Keratinocyte (primary cell): ENCODE data around the gene KCNJ16. TPM values are rescaled to one million over a fixed set of nuclear protein-coding genes. Genes with fewer than 3 reads are reported as not detected.

ENCODE experiments used
- DNase-seq: peaks from one replicate; pipeline ENCODE4 v3.0.0-alpha.2; 2011; ENCODE audit warnings: low read depth, missing footprints, low spot score
- FAIRE-seq: peaks from 2 replicates; lab custom pipeline; 2011; peaks lifted over from hg19 to GRCh38; lab: Jason Lieb, UNC
- H2AFZ ChIP-seq: 2 replicates; pipeline ENCODE4 v1.6.0; 2012; ENCODE audit warnings: low read length, control low read depth, inconsistent platforms; ENCODE audit not compliant: control insufficient read depth
- H3K27ac ChIP-seq: 2 replicates; pipeline ENCODE4 v1.5.1; 2011; ENCODE audit warnings: low read length; ENCODE audit not compliant: control insufficient read depth, insufficient read depth
- H3K27me3 ChIP-seq: 3 replicates; pipeline ENCODE4 v1.6.0; 2011; ENCODE audit warnings: low read length; ENCODE audit not compliant: control insufficient read depth, insufficient read depth; ENCODE audit errors: extremely low read depth
- H3K36me3 ChIP-seq, 2 experiments: 2 replicates in 1 of 2; 3 replicates in 1 of 2; pipeline ENCODE4 v1.5.1; 2011; ENCODE audit warnings: low read length in 2 of 2, mild to moderate bottlenecking in 1 of 2; ENCODE audit not compliant: control insufficient read depth in 2 of 2, insufficient read depth in 2 of 2; ENCODE audit errors: extremely low read depth in 1 of 2
- H3K4me1 ChIP-seq: 3 replicates; pipeline ENCODE4 v1.5.1; 2011; ENCODE audit warnings: low read length; ENCODE audit not compliant: control insufficient read depth, insufficient read depth; ENCODE audit errors: extremely low read depth
- H3K4me2 ChIP-seq: 3 replicates; pipeline ENCODE4 v1.6.0; 2011; ENCODE audit warnings: low read depth, low read length; ENCODE audit not compliant: control insufficient read depth, insufficient read depth; ENCODE audit errors: extremely low read depth
- H3K4me3 ChIP-seq, 3 experiments: fragments of 200-600 bp in 1 of 3; sonication (generic) in 1 of 3; 2 replicates in 2 of 3; 3 replicates in 1 of 3; pipeline ENCODE4 v1.5.1; 2011 to 2016; ENCODE audit warnings: low read length in 3 of 3, mild to moderate bottlenecking in 3 of 3, control low read depth in 2 of 3, inconsistent platforms in 1 of 3, low read depth in 1 of 3, mixed read lengths in 1 of 3, mixed run types in 1 of 3, moderate library complexity in 1 of 3; ENCODE audit not compliant: control insufficient read depth in 2 of 3, insufficient read depth in 2 of 3; ENCODE audit errors: extremely low read depth in 1 of 3
- H3K79me2 ChIP-seq: 2 replicates; pipeline ENCODE4 v1.6.0; 2012; ENCODE audit warnings: low read length; ENCODE audit not compliant: control insufficient read depth, insufficient read depth
- H3K9ac ChIP-seq: 3 replicates; pipeline ENCODE4 v1.6.0; 2011; ENCODE audit warnings: low read length; ENCODE audit not compliant: control insufficient read depth, insufficient read depth; ENCODE audit errors: extremely low read depth
- H3K9me1 ChIP-seq: 3 replicates; pipeline ENCODE4 v1.6.0; 2011; ENCODE audit warnings: low read length; ENCODE audit not compliant: control insufficient read depth, insufficient read depth; ENCODE audit errors: extremely low read depth
- H3K9me3 ChIP-seq: 2 replicates; pipeline ENCODE4 v1.5.1; 2012; ENCODE audit warnings: low read depth, low read length; ENCODE audit not compliant: control insufficient read depth
- H4K20me1 ChIP-seq: 3 replicates; pipeline ENCODE4 v1.6.0; 2011; ENCODE audit warnings: low read length; ENCODE audit not compliant: control insufficient read depth, insufficient read depth; ENCODE audit errors: extremely low read depth
- CTCF ChIP-seq, 3 experiments: IDR thresholded peaks in 1 of 3; conservative IDR thresholded peaks in 1 of 3; optimal IDR thresholded peaks in 1 of 3; 2 replicates in 2 of 3; 3 replicates in 1 of 3; pipeline versions ENCODE3 to v1.5.1; 2011; ENCODE audit warnings: low read length in 3 of 3, mild to moderate bottlenecking in 3 of 3, moderate library complexity in 2 of 3, control low read depth in 1 of 3, inconsistent platforms in 1 of 3; ENCODE audit not compliant: insufficient read depth in 2 of 3; ENCODE audit errors: extremely low read depth in 1 of 3
- EZH2 ChIP-seq: IDR thresholded peaks from one replicate; pipeline ENCODE4 v1.6.1; 2012; ENCODE audit warnings: inconsistent platforms, mild to moderate bottlenecking, low read length, moderate library complexity
- dilution Hi-C: fragments of 300-500 bp; cut with MboI; formaldehyde crosslinking; loops from one replicate; pipeline ENCODE4 v1.7.0; 2020; ENCODE audit warnings: low sequenced_read_pairs; ENCODE audit not compliant: extremely low pct_ligation_motif_present
- polyA plus RNA-seq, 5 experiments: library from polyadenylated mRNA; depleted of rRNA in 3 of 5; stranded (reverse) in 3 of 5; stranded (forward) in 1 of 5; unstranded in 1 of 5; fragments of >200 nt; gene quantifications; 1 replicate in 1 of 5; 2 replicates in 3 of 5; 3 replicates in 1 of 5; pipeline versions ENCODE4 v1.2.1 to v1.2.3, GENCODE V29; 2011 to 2012; ENCODE audit warnings: missing spikeins in 2 of 5, low read depth in 1 of 5, low replicate concordance in 1 of 5

KCNJ16 gene
- polyA plus RNA-seq, 1 donor (not counting 4 experiments of a cell fraction or from before 2014, with no cell fraction given), result not detected

GRCh38 chr17:70138291-70138865, 63.4 kb downstream of the KCNJ16 start:
- H3K27ac ChIP-seq, result peak overlapping the region; percentile 76
- FAIRE-seq (no peak), DNase-seq (no peak)
- no peaks in the 10 kb centered on the region for H4K20me1 ChIP-seq
- peaks cover 20% of the 10 kb centered on the region for H3K4me1 ChIP-seq
- dilution Hi-C loops, result no loop called here
- H3K79me2 ChIP-seq, result no peaks in the 10 kb centered on the region
- no peaks in the 10 kb centered on the region for H3K36me3 ChIP-seq
- H3K27me3 ChIP-seq, result no peaks in the 10 kb centered on the region
- H3K9me1 ChIP-seq, result no peaks in the 10 kb centered on the region
- no peak overlapping the region for H2AFZ ChIP-seq
- TF ChIP-seq EZH2 (no peak), CTCF (optimal IDR thresholded peaks at IDR 0.05 in 1 of 3, IDR thresholded peaks at IDR 0.05 in 1 of 3, conservative IDR thresholded peaks at IDR 0.05 in 1 of 3; ENCODE audit: extremely low read depth in 1 of 3, insufficient read depth in 2 of 3, low read length in 3 of 3) (no peak)
- H3K4me2 ChIP-seq, result peak overlapping the region; percentile 94
- no peak overlapping the region for H3K9ac ChIP-seq
- no peak overlapping the region for H3K4me3 ChIP-seq
- H3K9me3 ChIP-seq, result no peaks in the 10 kb centered on the region

- Histone ChIP-seq H3K4me3 (no peak overlapping the region), H2AFZ (no peak overlapping the region), H3K9me3 (no peaks in the 10 kb centered on the region), H3K9me1 (no peaks in the 10 kb centered on the region), H3K4me1 (peaks cover 20% of the 10 kb centered on the region), H3K27ac (no peak overlapping the region), H3K9ac (no peak overlapping the region), H3K4me2 (no peak overlapping the region), H4K20me1 (no peaks in the 10 kb centered on the region), H3K36me3 (no peaks in the 10 kb centered on the region), H3K27me3 (no peaks in the 10 kb centered on the region), H3K79me2 (no peaks in the 10 kb centered on the region)
- dilution Hi-C loops, result no loop called here
- DNase-seq, result no peak
- TF ChIP-seq EZH2 (no peak), CTCF (optimal IDR thresholded peaks at IDR 0.05 in 1 of 3, IDR thresholded peaks at IDR 0.05 in 1 of 3, conservative IDR thresholded peaks at IDR 0.05 in 1 of 3; ENCODE audit: extremely low read depth in 1 of 3, insufficient read depth in 2 of 3, low read length in 3 of 3) (no peak)
- FAIRE-seq, result no peak
Observed at GRCh38 chr17:70139449-70139993, 64.5 kb downstream of the KCNJ16 start.
